Panc1 (cell line): ENCODE results near the gene KCNG2. TPM values are rescaled to one million over a fixed set of nuclear protein-coding genes. Genes with fewer than 3 reads are reported as not detected.

Experiments
- ATAC-seq: fragments of 200-7000 bp; cut with Tn5 transposase; 2 replicates; pipeline ENCODE4 v1.9.1; 2020; ENCODE audit warnings: mild to moderate bottlenecking, moderate library complexity
- BruUV-seq: library from RNA; stranded (reverse); fragments of 400-500 nt; replicated peaks from 2 replicates; lab custom pipeline; 2021; lab: Mats Ljungman, UMichigan
- CTCF ChIA-PET: fragments of 300-600 bp; sonication (Branson Sonifier 250); formaldehyde crosslinking; loops from one replicate; lab custom pipeline; 2022; ENCODE audit warnings: antibody characterized with exemption; lab: Charles Lee
- POLR2A ChIA-PET: fragments of 300-600 bp; sonication (Branson Sonifier 250); formaldehyde crosslinking; loops from one replicate; lab custom pipeline; 2022; ENCODE audit warnings: antibody characterized with exemption; lab: Charles Lee
- DNase-seq: peaks from one replicate; pipeline ENCODE4 v3.0.0-alpha.2; 2010; ENCODE audit warnings: low read depth, low spot score
- H3K27ac ChIP-seq: 2 replicates; pipeline ENCODE4 v1.5.1; 2011; ENCODE audit warnings: mild to moderate bottlenecking, low read length, inconsistent platforms
- H3K27me3 ChIP-seq: fragments of 200-500 bp; sonication (Bioruptor generic); 2 replicates; pipeline ENCODE4 v1.6.0; 2014; ENCODE audit warnings: low read length, inconsistent platforms; ENCODE audit not compliant: control insufficient read depth, insufficient read depth
- H3K36me3 ChIP-seq: fragments of 200-500 bp; sonication (Bioruptor generic); 2 replicates; pipeline ENCODE4 v1.5.1; 2014; ENCODE audit warnings: inconsistent platforms, mild to moderate bottlenecking, low read length, moderate library complexity; ENCODE audit not compliant: control insufficient read depth, insufficient read depth
- H3K4me1 ChIP-seq: 2 replicates; pipeline ENCODE4 v1.5.1; 2011; ENCODE audit warnings: inconsistent platforms, mild to moderate bottlenecking, low read length, moderate library complexity; ENCODE audit not compliant: control insufficient read depth, insufficient read depth
- H3K4me3 ChIP-seq, 2 experiments: 2 replicates each; pipeline ENCODE4 v1.5.1; 2011 to 2012; ENCODE audit warnings: low read depth in 2 of 2, low read length in 2 of 2, mild to moderate bottlenecking in 2 of 2, inconsistent platforms in 1 of 2, moderate library complexity in 1 of 2
- H3K9me3 ChIP-seq: fragments of 200-500 bp; sonication (Bioruptor generic); 2 replicates; pipeline ENCODE4 v1.5.1; 2014; ENCODE audit warnings: low read depth, mild to moderate bottlenecking, inconsistent platforms, low read length, moderate library complexity; ENCODE audit not compliant: control insufficient read depth, insufficient read depth
- POLR2AphosphoS5 ChIP-seq: IDR thresholded peaks from 2 replicates; pipeline ENCODE4 v1.6.1; 2012; ENCODE audit warnings: mild to moderate bottlenecking, low read depth, low read length, moderate library complexity
- SIN3A ChIP-seq: IDR thresholded peaks from 2 replicates; pipeline ENCODE4 v1.6.1; 2012; ENCODE audit warnings: low read depth, mild to moderate bottlenecking, low read length, moderate library complexity, borderline replicate concordance; ENCODE audit not compliant: insufficient read depth
- TCF7L2 ChIP-seq: IDR thresholded peaks from 2 replicates; pipeline ENCODE4 v1.6.1; 2011; ENCODE audit warnings: mild to moderate bottlenecking, low read depth, low read length, inconsistent platforms
- in situ Hi-C: cut with HindIII; loops from 2 replicates; pipeline ENCODE4 v1.10.0; 2016; ENCODE audit warnings: low sequenced_read_pairs, low pct_unique_long_range_greater_than_20kb
- intact Hi-C: fragments of 100-400 bp; cut with micrococcal nuclease; formaldehyde crosslinking; loops from one replicate; pipeline ENCODE4 v1.10.0; 2022; ENCODE audit not compliant: unreplicated experiment
- total RNA-seq: library from RNA; stranded (reverse); gene quantifications from one replicate; pipeline ENCODE4 v1.2.1, GENCODE V29; 2021; ENCODE audit not compliant: unreplicated experiment
- TF ChIP-seq, protein P1 (sequence below), 2 experiments: IDR thresholded peaks; 2 replicates each; pipeline ENCODE4 v1.6.1; 2011 to 2012; ENCODE audit warnings: low read depth in 2 of 2, control low read depth in 1 of 2, low read length in 1 of 2, mild to moderate bottlenecking in 1 of 2, moderate library complexity in 1 of 2; ENCODE audit not compliant: insufficient read depth in 1 of 2
- TF ChIP-seq, protein P2 (sequence below): fragments of 450-650 bp; IDR thresholded peaks from 2 replicates; pipeline ENCODE4 v1.5.1; 2017; ENCODE audit warnings: mild to moderate bottlenecking

The KCNG2 gene
- total RNA-seq, 1 experiment from 2014 or later, result not detected

DNA sequence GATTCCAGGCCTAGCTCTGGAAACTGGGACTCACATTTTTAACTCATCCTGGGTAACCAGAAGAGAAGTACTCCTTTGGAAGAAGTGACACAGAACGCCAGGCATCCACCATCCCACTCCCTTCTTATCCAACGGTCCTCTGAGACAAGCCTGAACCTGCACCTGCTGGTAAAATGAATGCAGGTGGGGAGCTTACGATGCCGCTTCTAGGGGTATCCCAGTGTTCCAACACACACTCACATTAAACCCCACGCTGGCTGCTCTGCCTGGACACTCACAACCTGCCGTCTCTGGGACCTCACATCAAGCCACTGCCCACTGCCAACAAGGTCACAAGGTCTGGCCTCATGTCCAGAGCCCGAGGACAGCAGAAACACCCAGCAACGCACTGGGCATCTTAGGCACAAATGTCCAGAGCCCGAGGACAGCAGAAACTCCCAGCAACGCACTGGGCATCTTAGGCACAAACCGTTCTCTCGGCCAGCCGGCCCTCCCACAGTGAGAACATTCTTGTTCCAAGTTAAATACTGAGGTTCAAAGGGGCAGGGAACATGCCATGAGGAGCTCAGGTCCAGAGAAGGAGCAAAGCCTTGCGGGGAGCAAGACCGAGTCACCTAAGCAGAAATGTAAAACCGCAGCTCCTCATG lies 143.9 kb downstream of the KCNG2 start:
- DNase-seq (no peak), ATAC-seq (no peak)
- intact Hi-C loops, result no loop called here
- POLR2A ChIA-PET, result interaction anchor here (0.6 kb wide), 1 partner anchor 43 kb away, joined by 8 read pairs; no protein-coding TSS in a partner anchor
- no TSS peak for BruUV-seq
- CTCF ChIA-PET, result interaction anchor here (0.6 kb wide), 1 partner anchor 14 kb away, joined by 3 read pairs; no protein-coding TSS in a partner anchor
- H3K27me3 ChIP-seq, result no peaks in the 10 kb centered on the region
- peaks cover 22% of the 10 kb centered on the region for H3K4me1 ChIP-seq
- in situ Hi-C loops, result no loop called here
- no peak overlapping the region for H3K27ac ChIP-seq
- TF ChIP-seq SIN3A (no peak), POLR2AphosphoS5 (no peak)
- TF ChIP-seq, protein P1, sequence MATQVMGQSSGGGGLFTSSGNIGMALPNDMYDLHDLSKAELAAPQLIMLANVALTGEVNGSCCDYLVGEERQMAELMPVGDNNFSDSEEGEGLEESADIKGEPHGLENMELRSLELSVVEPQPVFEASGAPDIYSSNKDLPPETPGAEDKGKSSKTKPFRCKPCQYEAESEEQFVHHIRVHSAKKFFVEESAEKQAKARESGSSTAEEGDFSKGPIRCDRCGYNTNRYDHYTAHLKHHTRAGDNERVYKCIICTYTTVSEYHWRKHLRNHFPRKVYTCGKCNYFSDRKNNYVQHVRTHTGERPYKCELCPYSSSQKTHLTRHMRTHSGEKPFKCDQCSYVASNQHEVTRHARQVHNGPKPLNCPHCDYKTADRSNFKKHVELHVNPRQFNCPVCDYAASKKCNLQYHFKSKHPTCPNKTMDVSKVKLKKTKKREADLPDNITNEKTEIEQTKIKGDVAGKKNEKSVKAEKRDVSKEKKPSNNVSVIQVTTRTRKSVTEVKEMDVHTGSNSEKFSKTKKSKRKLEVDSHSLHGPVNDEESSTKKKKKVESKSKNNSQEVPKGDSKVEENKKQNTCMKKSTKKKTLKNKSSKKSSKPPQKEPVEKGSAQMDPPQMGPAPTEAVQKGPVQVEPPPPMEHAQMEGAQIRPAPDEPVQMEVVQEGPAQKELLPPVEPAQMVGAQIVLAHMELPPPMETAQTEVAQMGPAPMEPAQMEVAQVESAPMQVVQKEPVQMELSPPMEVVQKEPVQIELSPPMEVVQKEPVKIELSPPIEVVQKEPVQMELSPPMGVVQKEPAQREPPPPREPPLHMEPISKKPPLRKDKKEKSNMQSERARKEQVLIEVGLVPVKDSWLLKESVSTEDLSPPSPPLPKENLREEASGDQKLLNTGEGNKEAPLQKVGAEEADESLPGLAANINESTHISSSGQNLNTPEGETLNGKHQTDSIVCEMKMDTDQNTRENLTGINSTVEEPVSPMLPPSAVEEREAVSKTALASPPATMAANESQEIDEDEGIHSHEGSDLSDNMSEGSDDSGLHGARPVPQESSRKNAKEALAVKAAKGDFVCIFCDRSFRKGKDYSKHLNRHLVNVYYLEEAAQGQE (IDR thresholded peaks at IDR 0.05; ENCODE audit: insufficient read depth in 1 of 2, low read depth in 2 of 2, low read length in 1 of 2), result no peak
- TF ChIP-seq, protein P2, sequence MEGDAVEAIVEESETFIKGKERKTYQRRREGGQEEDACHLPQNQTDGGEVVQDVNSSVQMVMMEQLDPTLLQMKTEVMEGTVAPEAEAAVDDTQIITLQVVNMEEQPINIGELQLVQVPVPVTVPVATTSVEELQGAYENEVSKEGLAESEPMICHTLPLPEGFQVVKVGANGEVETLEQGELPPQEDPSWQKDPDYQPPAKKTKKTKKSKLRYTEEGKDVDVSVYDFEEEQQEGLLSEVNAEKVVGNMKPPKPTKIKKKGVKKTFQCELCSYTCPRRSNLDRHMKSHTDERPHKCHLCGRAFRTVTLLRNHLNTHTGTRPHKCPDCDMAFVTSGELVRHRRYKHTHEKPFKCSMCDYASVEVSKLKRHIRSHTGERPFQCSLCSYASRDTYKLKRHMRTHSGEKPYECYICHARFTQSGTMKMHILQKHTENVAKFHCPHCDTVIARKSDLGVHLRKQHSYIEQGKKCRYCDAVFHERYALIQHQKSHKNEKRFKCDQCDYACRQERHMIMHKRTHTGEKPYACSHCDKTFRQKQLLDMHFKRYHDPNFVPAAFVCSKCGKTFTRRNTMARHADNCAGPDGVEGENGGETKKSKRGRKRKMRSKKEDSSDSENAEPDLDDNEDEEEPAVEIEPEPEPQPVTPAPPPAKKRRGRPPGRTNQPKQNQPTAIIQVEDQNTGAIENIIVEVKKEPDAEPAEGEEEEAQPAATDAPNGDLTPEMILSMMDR, result no peak
- no peaks in the 10 kb centered on the region; the same call in 1 of the 2 replicates for H3K36me3 ChIP-seq
- H3K9me3 ChIP-seq, result no peaks in the 10 kb centered on the region
- no peak overlapping the region for H3K4me3 ChIP-seq

DNA sequence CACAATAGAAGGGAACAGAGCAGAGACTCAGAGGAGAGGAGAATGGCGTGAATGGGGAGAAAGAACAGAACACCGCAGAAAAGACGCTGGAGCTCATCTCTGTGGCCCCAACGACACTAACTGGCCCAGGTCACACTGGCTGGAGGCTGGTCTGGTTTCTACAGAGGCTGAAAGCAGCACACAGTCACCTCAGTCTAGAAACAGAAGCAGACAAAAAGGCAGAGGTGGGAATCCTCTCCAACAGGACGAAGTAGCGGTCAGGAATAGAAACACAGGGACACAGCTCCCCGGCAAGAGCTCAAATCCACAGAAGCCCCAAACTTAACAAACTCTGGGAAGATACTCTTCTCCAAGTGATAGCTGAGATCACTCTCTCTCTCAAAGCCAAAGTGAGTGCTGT lies 144.5 kb downstream of the KCNG2 start:
- DNase-seq (no peak), ATAC-seq (no peak)
- Histone ChIP-seq H3K4me3 (no peak overlapping the region), H3K27ac (no peak overlapping the region), H3K27me3 (no peaks in the 10 kb centered on the region), H3K4me1 (peaks cover 22% of the 10 kb centered on the region), H3K9me3 (no peaks in the 10 kb centered on the region), H3K36me3 (no peaks in the 10 kb centered on the region; the same call in 1 of the 2 replicates)
- intact Hi-C loops, result no loop called here
- ChIA-PET CTCF (no interaction called here), POLR2A (interaction anchor here (0.6 kb wide), 1 partner anchor 44 kb away, joined by 8 read pairs; no protein-coding TSS in a partner anchor)
- TF ChIP-seq SIN3A (no peak), POLR2AphosphoS5 (no peak), TCF7L2 (no peak)
- TF ChIP-seq, protein P1 (IDR thresholded peaks at IDR 0.05; ENCODE audit: insufficient read depth in 1 of 2, low read depth in 2 of 2, low read length in 1 of 2), result no peak
- TF ChIP-seq, protein P2, result no peak
- in situ Hi-C loops, result no loop called here
- no TSS peak for BruUV-seq
